ENCODE data around the gene MMS19.

- TF ChIP-seq POLR2AphosphoS5 (IDR thresholded peaks at IDR 0.05; ENCODE audit: low read depth, low read length): no peak
- TF ChIP-seq TAF1 (IDR thresholded peaks at IDR 0.05; ENCODE audit: borderline replicate concordance, insufficient read depth, low read length): no peak
- no peak for TF ChIP-seq SIN3A (IDR thresholded peaks at IDR 0.05; ENCODE audit: borderline replicate concordance, insufficient read depth, low read length)
Observed at GRCh38 chr10:97532935-97533671, 34.9 kb upstream of the MMS19 start.

Data from PFSK-1 (cell line).